Liver (tissue), 3 donors: Measurements from ENCODE around the gene MERTK.

ENCODE experiments used
- CTCF ChIP-seq: fragments of 150-350 bp; IDR thresholded peaks from 2 replicates; pipeline ENCODE4 v1.5.1; 2017; ENCODE audit warnings: improper control_type of control experiment, low read depth, low read length; ENCODE audit not compliant: missing input control
- EGR1 ChIP-seq, 2 donors: IDR thresholded peaks; 2 replicates each; pipeline ENCODE4 v1.6.1; 2016 to 2018; ENCODE audit warnings: antibody characterized with exemption in 2 of 2, low read depth in 2 of 2
- HNF4A ChIP-seq, 2 donors: conservative IDR thresholded peaks; 2 replicates each; pipeline ENCODE4 v1.6.1; 2016; ENCODE audit warnings: antibody characterized with exemption in 2 of 2, mild to moderate bottlenecking in 2 of 2
- HNF4G ChIP-seq: IDR thresholded peaks from 2 replicates; pipeline ENCODE4 v1.6.1; 2016; ENCODE audit warnings: antibody characterized with exemption
- JUND ChIP-seq, 2 donors: IDR thresholded peaks; 2 replicates each; pipeline ENCODE4 v1.6.1; 2016; ENCODE audit warnings: antibody characterized with exemption in 2 of 2
- MAX ChIP-seq: IDR thresholded peaks from 2 replicates; pipeline ENCODE4 v1.6.1; 2016; ENCODE audit warnings: antibody characterized with exemption
- RAD21 ChIP-seq, 2 donors: IDR thresholded peaks; 2 replicates each; pipeline ENCODE4 v1.6.1; 2016; ENCODE audit warnings: antibody characterized with exemption in 2 of 2, mild to moderate bottlenecking in 2 of 2
- RXRA ChIP-seq, 2 donors: IDR thresholded peaks; 2 replicates each; pipeline ENCODE4 v1.6.1; 2017 to 2018; ENCODE audit warnings: antibody characterized with exemption in 2 of 2, mild to moderate bottlenecking in 1 of 2
- SP1 ChIP-seq: IDR thresholded peaks from 2 replicates; pipeline ENCODE4 v1.6.1; 2018; ENCODE audit warnings: antibody characterized with exemption, mild to moderate bottlenecking
- TAF1 ChIP-seq: conservative IDR thresholded peaks from 2 replicates; pipeline ENCODE4 v1.6.1; 2016; ENCODE audit warnings: antibody characterized with exemption, mild to moderate bottlenecking
- YY1 ChIP-seq: IDR thresholded peaks from 2 replicates; pipeline ENCODE4 v1.6.1; 2016; ENCODE audit warnings: antibody characterized with exemption, mild to moderate bottlenecking
- ZBTB33 ChIP-seq: IDR thresholded peaks from 2 replicates; pipeline ENCODE4 v1.6.1; 2016; ENCODE audit warnings: antibody characterized with exemption
- TF ChIP-seq, protein P1 (sequence below): IDR thresholded peaks from 2 replicates; pipeline ENCODE4 v1.6.1; 2016; ENCODE audit warnings: antibody characterized with exemption, mild to moderate bottlenecking
- TF ChIP-seq, protein P2 (sequence below): IDR thresholded peaks from 2 replicates; pipeline ENCODE4 v1.6.1; 2016; ENCODE audit warnings: antibody characterized with exemption
- donor health status: healthy.
- donor health status: healthy.

- TF ChIP-seq, protein P1, sequence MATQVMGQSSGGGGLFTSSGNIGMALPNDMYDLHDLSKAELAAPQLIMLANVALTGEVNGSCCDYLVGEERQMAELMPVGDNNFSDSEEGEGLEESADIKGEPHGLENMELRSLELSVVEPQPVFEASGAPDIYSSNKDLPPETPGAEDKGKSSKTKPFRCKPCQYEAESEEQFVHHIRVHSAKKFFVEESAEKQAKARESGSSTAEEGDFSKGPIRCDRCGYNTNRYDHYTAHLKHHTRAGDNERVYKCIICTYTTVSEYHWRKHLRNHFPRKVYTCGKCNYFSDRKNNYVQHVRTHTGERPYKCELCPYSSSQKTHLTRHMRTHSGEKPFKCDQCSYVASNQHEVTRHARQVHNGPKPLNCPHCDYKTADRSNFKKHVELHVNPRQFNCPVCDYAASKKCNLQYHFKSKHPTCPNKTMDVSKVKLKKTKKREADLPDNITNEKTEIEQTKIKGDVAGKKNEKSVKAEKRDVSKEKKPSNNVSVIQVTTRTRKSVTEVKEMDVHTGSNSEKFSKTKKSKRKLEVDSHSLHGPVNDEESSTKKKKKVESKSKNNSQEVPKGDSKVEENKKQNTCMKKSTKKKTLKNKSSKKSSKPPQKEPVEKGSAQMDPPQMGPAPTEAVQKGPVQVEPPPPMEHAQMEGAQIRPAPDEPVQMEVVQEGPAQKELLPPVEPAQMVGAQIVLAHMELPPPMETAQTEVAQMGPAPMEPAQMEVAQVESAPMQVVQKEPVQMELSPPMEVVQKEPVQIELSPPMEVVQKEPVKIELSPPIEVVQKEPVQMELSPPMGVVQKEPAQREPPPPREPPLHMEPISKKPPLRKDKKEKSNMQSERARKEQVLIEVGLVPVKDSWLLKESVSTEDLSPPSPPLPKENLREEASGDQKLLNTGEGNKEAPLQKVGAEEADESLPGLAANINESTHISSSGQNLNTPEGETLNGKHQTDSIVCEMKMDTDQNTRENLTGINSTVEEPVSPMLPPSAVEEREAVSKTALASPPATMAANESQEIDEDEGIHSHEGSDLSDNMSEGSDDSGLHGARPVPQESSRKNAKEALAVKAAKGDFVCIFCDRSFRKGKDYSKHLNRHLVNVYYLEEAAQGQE, result no peak
- TF ChIP-seq CTCF (no peak), YY1 (no peak), HNF4G (no peak), JUND (IDR thresholded peaks at IDR 0.05) (no peak), TAF1 (no peak), EGR1 (IDR thresholded peaks at IDR 0.05; ENCODE audit: low read depth in 2 of 2) (no peak), MAX (no peak), HNF4A (conservative IDR thresholded peaks at IDR 0.05) (no peak), RXRA (IDR thresholded peaks at IDR 0.05) (no peak), ZBTB33 (no peak), RAD21 (IDR thresholded peaks at IDR 0.05) (no peak), SP1 (no peak)
- TF ChIP-seq, protein P2, sequence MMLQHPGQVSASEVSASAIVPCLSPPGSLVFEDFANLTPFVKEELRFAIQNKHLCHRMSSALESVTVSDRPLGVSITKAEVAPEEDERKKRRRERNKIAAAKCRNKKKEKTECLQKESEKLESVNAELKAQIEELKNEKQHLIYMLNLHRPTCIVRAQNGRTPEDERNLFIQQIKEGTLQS, result no peak
Observed at GRCh38 chr2:111930409-111930808, 32.0 kb downstream of the MERTK start.
